KOPT-K1 (cell line): ENCODE results near the gene DLL1.

Experiments used
- H3K27ac ChIP-seq: fragments of 200-600 bp; sonication (generic); 2 replicates; pipeline ENCODE4 v1.5.1; 2016; ENCODE audit warnings: antibody characterized with exemption, mild to moderate bottlenecking, low read depth, low read length; ENCODE audit not compliant: poor library complexity, severe bottlenecking
- H3K36me3 ChIP-seq: fragments of 200-600 bp; sonication (generic); 2 replicates; pipeline ENCODE4 v1.5.1; 2017; ENCODE audit warnings: antibody characterized with exemption, mild to moderate bottlenecking, low read length, moderate library complexity; ENCODE audit not compliant: insufficient read depth
- H3K9me3 ChIP-seq: fragments of 200-600 bp; sonication (generic); 2 replicates; pipeline ENCODE4 v1.5.1; 2017; ENCODE audit warnings: antibody characterized with exemption, low read length, mild to moderate bottlenecking; ENCODE audit not compliant: insufficient read depth, poor library complexity, severe bottlenecking

DLL1 gene

DNA sequence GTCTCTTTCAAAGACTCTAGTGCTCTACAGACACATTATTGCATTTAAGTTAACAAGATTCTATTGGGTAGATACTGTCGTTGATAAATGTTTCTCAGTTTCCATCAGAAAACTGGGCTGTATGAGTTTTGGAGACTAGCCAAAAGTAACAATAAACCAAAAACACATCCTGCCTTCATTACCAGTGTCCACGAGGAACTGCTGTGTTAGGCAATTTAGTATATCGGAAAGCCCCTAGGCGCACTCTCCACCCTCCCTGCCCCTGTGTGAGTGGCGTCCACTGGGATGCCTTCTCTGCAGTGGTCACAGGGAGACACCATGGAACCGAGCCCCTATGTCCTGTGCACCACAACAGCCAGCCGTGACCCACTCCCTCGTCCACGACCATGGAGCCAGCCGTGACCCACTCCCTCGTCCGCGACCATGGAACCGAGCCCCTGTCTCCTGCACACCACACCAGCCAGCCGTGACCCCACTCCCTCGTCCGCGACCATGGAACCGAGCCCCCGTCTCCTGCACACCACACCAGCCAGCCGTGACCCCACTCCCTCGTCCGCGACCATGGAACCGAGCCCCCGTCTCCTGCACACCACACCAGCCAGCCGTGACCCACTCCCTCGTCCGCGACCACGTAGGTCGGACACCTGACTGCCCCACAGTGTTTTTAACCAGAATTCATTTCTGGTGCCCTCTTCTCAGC lies 35.3 kb downstream of the DLL1 start:
- H3K27ac ChIP-seq, result no peak overlapping the region
- no peaks in the 10 kb centered on the region for H3K36me3 ChIP-seq
- H3K9me3 ChIP-seq, result no peaks in the 10 kb centered on the region

DNA sequence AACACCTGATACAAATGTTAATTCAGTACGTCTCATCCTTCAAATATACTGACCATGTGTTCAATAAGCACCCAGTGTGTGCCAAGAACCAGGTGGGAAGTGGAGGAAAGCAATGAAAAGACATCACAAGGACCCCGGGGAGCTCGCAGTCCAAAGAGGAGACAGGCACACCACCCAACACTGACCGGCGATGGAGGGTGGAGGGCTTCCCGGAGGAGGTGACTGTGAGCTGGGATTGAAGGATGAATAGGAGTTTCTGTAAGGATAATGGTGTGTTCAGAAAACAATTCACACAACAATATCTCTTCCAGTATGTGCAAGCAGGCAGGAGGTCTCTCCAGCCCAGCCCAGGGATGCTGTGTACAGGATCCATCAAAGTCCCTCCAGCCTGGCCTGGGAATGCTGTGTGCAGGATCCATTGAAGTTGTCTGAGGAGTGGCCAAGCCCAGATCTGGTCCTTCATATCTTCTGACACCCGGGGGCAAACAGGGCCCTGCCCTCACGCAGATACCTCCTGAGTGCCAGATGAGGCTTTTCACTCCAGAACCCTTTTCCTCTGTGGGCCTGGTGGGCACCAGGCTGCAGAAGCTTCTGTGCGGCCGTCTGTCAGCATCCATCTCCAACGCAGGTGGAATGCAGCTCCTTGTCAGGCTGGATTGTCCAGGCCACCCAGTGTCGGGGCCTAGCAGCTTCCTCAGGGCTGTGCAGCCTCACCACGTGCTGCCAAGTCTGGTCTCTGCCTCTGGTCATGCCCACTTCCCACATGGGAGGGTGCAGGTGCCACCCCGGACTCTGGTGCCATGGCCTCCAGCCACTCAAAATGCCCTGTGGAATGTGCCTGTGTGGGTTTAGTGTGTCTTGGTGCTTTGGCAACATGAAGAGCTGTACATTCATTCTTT lies 36.3 kb downstream of the DLL1 start:
- H3K36me3 ChIP-seq, result no peaks in the 10 kb centered on the region
- H3K27ac ChIP-seq, result no peak overlapping the region
- no peaks in the 10 kb centered on the region for H3K9me3 ChIP-seq

DNA sequence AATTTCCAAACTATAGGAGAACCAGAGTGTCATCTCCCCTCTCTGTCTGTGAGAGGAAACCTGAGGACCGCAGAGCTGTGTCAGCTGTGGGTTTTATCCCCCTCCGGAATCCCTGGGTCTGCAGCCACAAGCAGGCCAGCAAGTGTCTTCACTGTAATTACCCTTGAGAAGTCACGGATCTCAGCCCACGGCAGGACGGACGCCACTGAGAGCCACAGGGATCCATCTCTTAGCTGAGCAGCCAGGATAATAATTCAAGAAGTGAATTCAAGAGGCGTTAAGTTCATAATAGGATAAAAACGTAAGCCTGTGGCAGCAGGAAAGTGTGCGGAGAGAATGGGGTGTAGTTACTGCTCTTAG lies 37.0 kb downstream of the DLL1 start:
- no peak overlapping the region for H3K27ac ChIP-seq
- no peaks in the 10 kb centered on the region for H3K36me3 ChIP-seq
- H3K9me3 ChIP-seq, result no peaks in the 10 kb centered on the region

DNA sequence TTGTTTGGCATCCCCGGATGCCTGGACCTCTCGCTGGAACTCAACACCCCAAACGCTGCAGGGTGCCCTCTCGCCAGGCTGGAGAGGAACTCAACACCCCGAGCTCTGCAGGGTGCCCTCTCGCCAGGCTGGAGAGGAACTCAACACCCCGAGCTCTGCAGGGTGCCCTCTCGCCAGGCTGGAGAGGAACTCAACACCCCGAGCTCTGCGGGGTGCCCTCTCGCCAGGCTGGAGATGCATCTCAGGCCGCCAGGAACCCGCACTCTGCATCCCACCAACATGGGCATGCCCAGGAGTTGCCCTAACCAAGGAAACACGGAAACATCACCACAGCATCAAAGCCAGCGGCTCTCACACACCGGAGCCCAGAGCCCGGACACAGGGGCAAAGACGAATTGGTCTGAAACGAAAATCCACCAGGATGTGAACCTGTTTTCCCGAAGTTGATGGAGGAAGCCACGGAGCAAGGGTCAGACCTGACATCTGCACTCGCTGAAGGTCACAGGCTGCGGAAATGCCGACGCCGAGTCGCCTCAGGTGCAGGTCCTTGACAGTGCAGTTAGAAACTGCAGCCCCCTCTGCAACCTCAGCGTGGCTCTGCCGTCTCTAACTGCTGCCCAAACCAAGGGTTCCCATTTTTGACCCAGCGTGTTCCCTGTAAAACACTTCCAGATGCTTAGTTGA lies 37.5 kb downstream of the DLL1 start:
- Histone ChIP-seq H3K9me3 (no peaks in the 10 kb centered on the region), H3K36me3 (no peaks in the 10 kb centered on the region), H3K27ac (no peak overlapping the region)

DNA sequence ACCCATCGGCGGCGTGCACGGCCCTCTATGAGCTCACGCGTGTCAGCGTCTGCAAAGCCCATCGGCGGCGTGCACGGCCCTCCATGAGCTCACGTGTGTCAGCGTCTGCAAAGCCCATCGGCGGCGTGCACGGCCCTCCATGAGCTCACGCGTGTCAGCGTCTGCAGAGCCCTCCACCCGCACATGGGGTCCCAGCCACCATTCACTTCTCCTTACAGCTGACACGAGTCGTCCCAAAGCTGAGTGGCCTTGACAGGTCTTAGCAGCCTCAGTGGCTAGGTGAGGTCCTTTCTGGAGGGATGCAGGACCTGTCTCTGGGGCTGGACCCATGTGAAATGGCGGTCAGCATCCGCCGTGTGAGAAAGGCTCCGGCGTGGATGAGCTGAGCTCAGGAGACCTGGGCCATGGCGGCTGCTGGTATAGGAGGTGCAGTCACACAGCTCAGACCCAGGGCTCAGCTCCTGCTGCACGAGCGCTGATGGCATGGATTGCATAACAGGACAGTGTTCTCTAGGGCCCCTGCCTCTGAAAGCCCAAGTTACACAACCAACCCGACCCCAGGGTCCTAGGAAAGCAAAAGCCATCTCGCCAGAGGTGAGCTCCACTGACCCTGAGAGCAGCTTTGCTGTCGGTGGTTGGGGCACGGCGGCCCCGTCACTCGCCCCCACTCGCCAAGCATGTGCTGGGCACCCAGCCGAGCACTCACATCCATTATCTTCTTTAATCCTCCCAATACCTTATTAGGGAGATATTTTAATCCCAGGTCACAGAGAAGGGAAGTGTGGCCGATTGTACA lies 38.9 kb downstream of the DLL1 start:
- H3K36me3 ChIP-seq, result no peaks in the 10 kb centered on the region
- no peaks in the 10 kb centered on the region for H3K9me3 ChIP-seq
- H3K27ac ChIP-seq, result no peak overlapping the region

DNA sequence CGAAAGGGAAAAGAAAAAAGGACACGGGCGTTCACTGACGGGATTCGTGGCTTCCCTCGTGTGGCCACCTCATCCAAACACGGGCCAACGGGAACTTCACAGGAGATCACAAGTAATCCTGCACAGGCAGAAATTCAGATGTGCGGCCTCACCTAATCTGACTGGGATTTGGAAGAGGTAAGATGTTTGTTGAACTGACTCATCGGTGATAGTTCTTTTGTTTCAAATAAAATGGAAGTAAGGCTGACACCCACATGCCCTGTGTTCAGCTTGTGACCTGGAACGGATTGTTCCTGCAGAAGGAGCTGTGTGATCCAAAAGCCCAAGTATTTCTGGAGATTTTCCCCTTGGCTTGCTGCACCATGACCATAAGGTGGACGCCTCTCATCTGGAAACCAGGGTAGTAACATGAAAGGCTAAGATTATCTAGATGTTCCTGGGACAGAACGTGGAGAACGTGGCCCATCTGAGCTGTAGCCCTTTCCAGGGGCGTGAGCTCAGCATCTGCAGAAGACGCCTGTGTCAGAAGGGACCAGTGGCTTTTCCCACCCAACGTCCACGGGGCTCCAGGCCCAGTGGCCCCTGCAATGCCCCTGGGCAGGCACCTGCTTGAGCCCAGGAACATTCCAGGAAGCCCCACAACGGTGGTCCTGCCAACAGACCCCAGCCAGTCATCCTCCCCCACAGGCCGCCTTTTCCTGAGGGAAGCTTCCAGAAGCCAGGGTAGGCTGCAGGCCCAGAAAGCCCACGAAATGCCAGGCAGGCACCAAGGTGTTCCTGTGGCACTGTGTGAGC lies 39.7 kb downstream of the DLL1 start:
- Histone ChIP-seq H3K27ac (no peak overlapping the region), H3K36me3 (no peaks in the 10 kb centered on the region), H3K9me3 (no peaks in the 10 kb centered on the region)

DNA sequence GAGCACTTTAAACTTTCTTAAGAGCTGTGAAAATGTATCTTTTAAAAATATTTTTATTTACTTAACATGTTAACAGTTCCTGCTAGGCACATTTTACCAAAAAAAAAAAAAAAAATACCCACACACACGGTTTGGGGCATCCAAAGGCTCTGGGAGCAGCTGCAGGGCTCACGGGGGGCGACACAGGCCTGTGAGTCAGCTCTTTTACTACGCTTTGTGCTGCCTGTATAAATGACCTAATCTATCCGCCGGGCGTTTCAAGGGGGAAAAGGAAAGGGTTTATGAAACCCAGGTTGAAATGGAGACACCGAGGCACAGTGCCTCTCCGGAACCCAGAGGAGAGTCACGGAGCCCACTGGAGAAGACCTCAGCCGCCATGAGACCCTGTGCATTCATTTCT lies 40.4 kb downstream of the DLL1 start:
- no peaks in the 10 kb centered on the region for H3K9me3 ChIP-seq
- no peaks in the 10 kb centered on the region for H3K36me3 ChIP-seq
- H3K27ac ChIP-seq, result no peak overlapping the region

DNA sequence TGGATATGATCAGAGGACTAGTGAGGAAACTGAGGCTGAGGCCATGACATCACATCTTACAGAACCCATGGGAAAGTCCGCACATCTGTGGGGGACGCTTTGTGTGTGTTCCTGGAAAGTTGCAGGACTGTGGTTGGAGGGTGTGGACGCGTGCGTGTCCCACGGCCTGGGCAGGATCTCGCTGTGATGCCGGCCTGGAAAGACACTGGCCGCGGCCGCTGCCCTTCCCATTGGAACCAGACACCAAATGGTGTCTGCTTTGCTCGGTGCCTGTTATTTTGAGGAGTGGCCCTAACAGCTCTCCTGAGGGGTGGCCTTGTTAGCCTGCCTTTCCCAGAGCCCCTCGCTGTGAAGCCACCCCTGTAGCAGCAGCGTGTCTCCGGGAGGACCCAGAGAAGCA lies 41.1 kb downstream of the DLL1 start:
- Histone ChIP-seq H3K27ac (no peak overlapping the region), H3K36me3 (no peaks in the 10 kb centered on the region), H3K9me3 (no peaks in the 10 kb centered on the region)

DNA sequence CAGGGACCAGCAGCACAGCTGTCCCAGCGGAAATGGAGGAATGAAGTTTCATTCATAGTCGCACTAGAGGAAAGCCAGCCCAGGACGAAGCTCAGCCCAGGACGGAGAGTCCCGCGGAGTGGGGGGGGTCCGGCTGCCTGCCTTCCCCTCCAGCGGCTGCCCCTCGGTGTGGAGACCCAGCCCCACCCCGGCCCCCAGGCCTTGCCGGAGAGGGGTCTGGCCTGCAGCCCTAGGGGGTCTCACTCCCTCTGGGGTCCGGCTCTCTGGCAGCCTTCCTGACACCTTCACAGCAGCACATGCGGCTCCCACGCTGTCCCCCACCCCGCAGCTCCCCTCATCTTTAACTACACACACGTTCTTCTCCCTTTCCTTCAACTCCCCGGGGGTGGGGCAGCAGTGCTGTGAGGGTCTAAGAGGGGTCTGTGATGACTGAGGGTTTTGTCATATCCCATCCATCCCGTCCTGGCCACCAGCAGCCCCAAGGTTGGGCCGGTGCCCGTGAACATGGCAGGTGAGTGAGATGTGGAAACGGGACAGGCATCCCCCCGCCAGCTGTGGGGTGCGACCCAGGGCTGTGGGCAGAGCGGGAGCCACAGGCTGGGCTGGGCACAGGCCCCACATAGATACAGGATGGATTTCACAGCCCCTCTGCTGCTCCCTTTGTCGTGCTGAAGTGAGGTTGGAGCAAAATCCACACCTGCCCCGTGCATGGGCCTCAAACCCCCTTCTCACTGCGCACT lies 41.8 kb downstream of the DLL1 start:
- H3K36me3 ChIP-seq, result no peaks in the 10 kb centered on the region
- H3K27ac ChIP-seq, result no peak overlapping the region
- no peaks in the 10 kb centered on the region for H3K9me3 ChIP-seq

DNA sequence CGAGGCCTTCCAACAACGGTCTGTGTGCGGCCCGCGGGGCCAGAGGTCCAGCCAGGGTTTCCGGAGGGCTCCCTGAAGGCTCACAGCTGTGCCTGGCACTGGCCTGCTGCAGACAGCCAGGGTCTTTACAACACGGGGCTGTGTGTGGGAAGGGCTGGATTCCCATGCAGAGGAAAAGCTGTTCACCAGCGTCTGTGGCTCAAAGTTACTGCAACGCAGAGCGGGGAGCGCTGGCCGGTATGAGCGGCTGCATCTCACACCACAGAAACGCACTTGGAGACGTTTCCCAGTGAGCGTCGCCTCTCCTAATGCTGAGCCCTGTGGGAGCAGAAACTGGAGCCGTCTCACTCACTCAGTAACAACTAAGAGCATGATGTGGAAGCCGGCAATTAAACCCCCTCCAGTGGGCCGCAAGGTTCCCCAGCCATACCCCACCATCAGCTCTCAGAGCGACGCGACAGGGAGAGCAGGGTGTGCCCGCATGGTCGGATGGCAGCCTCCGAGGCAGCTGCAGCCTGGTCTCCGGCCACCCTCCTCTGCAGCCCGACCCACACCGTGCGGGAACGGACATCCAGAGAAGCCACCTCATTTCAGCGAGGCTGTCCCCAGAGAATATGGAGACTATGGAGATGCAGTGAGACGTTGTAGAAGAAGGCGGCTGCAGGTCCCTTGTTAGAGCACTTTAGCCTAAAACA lies 42.6 kb downstream of the DLL1 start:
- no peaks in the 10 kb centered on the region for H3K9me3 ChIP-seq
- no peaks in the 10 kb centered on the region for H3K36me3 ChIP-seq
- H3K27ac ChIP-seq, result no peak overlapping the region

DNA sequence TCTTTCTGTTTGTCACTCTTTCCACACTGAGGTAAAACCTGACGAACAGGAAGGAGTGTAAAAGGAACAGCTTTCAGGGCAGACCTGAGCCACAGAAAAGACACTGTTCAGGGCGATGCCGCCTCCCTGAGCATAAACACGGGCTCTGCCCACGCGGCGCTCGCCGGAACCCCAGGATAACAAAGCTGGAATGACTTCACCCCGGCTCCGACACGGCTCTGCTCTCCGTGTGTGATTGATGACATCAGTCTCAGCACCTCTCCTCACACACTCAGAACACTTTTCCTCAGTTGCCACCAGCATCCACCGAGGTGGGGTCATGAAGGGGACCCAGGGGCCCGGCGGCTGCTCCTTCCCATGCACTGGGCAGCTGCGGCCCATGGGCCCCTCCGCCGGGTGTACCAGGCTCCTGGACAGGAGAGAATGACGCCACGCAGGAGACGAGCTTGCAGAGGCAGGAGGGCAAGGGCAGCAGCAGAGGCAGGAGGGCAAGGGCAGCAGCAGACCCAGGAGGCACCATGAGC lies 43.6 kb downstream of the DLL1 start:
- no peak overlapping the region for H3K27ac ChIP-seq
- H3K36me3 ChIP-seq, result no peaks in the 10 kb centered on the region
- H3K9me3 ChIP-seq, result no peaks in the 10 kb centered on the region

DNA sequence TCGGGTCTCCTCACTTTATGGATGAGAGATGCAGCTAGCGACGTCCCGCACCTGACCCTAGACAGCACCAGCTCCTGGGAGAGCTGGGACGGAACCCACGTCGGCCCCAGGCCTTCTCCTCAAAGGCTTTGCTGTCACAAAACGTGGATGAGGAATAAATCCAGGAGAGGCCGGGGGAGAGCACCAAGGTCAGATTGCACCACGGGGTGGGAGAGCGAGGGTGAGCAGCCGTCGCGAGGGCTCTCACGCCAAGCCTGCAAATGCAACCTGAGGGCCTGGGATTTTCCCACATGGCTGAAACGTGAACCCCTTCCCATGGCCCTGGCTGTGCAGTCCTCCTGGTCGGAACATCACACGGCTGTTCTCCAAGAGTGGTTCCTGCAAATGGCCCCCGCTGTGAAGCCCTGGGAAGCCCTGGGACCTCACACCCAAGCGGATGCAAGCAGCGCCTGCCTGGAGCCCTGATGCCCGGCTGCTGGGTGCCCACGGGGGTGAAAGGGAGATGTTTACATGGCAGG lies 45.3 kb downstream of the DLL1 start:
- H3K36me3 ChIP-seq, result no peaks in the 10 kb centered on the region
- no peaks in the 10 kb centered on the region for H3K9me3 ChIP-seq
- H3K27ac ChIP-seq, result no peak overlapping the region
